ENCODE measurements around the gene MMRN2.

- TF ChIP-seq CTCF (conservative IDR thresholded peaks at IDR 0.05; ENCODE audit: low read length) = peak; percentile 81
- TF ChIP-seq EZH2phosphoT487 (IDR thresholded peaks at IDR 0.05; ENCODE audit: borderline replicate concordance, low read depth, low read length) = no peak
These were observed 2.8 kb upstream of the MMRN2 start for GRCh38 chr10:86960003-86960862.

Measured in OCI-LY7 (cell line).